Omental fat pad (tissue), 4 donors: Measurements from ENCODE around the gene TRIM42. TPM values are rescaled to one million over a fixed set of nuclear protein-coding genes. Genes with fewer than 3 reads are reported as not detected.

Experiments
- ATAC-seq: fragments of 150-250 bp; one replicate; pipeline ENCODE4 v1.9.1; 2016; ENCODE audit warnings: mild to moderate bottlenecking, moderate library complexity; ENCODE audit not compliant: low FRiP score
- DNase-seq: peaks from one replicate; pipeline ENCODE4 v3.0.0-alpha.2; 2019; ENCODE audit warnings: low spot score
- total RNA-seq, 4 donors: library from RNA; depleted of rRNA; stranded (reverse); fragments of >200 nt; gene quantifications; one replicate each; pipeline ENCODE4 v1.1.0, GENCODE V29; 2016
- TF ChIP-seq, protein P1 (sequence below), 3 donors: fragments of 450-650 bp; IDR thresholded peaks; one replicate each; pipeline ENCODE4 v1.5.1; 2016 to 2017; ENCODE audit warnings: antibody characterized with exemption in 3 of 3, mild to moderate bottlenecking in 3 of 3, moderate library complexity in 2 of 3

The TRIM42 gene
- total RNA-seq, 4 donors from 2014 or later = not detected

DNA sequence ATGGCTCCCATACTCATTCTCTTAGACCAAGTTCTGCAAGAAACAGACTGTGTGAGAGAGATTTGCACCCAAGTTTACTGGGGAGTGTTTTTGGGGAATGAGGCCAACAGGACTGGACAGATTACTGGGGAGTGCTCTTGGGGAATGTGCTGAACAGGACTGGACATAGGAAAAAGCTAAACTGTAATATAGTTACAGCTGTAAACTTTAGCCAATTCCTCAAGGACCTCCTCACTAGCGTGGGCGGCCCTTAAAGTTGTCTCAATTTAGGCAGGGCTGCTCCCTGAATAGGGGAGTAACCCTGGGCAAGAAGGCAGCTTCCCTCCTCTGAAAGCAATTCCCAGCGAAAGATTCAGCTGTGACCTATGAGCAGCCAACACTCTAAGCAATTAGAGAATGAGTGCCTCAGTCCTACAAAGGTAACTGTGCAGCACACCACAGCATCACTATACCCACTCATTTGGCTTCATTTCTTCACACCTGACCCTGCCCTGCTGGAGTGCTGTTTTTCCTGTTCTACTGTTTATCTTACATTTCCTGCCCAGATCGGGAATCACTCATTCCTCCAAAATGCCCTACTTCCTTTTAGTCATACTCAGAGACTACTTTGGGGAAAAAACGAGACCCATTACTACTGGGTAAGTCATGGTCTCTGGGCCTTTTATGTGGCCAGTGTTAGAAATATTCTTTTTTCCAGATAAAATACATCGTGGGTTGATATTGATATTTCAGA is 41.3 kb upstream of the TRIM42 start:
- ATAC-seq (peak; percentile 89), DNase-seq (no peak)
- TF ChIP-seq, protein P1, sequence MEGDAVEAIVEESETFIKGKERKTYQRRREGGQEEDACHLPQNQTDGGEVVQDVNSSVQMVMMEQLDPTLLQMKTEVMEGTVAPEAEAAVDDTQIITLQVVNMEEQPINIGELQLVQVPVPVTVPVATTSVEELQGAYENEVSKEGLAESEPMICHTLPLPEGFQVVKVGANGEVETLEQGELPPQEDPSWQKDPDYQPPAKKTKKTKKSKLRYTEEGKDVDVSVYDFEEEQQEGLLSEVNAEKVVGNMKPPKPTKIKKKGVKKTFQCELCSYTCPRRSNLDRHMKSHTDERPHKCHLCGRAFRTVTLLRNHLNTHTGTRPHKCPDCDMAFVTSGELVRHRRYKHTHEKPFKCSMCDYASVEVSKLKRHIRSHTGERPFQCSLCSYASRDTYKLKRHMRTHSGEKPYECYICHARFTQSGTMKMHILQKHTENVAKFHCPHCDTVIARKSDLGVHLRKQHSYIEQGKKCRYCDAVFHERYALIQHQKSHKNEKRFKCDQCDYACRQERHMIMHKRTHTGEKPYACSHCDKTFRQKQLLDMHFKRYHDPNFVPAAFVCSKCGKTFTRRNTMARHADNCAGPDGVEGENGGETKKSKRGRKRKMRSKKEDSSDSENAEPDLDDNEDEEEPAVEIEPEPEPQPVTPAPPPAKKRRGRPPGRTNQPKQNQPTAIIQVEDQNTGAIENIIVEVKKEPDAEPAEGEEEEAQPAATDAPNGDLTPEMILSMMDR (IDR thresholded peaks at IDR 0.05) = no peak

DNA sequence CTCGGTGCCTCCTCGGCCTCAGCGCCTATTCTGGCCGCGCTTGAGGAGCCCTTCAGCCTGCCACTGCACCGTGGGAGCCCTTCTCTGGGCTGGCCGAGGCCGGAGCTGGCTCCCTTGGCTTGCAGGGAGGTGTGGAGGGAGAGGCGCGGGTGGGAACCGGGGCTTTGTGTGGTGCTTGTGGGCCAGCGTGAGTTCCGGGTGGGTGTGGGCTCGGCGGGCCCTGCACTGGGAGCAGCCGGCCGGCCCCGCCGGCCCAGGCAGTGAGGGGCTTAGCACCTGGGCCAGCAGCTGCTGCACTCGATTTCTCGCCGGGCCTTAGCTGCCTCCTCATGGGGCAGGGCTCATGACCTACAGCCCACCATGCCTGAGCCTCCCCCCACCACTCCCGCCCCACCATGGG is 26.6 kb upstream of the TRIM42 start:
- no peak for ATAC-seq
- DNase-seq = no peak
- TF ChIP-seq, protein P1 (IDR thresholded peaks at IDR 0.05) = no peak

DNA sequence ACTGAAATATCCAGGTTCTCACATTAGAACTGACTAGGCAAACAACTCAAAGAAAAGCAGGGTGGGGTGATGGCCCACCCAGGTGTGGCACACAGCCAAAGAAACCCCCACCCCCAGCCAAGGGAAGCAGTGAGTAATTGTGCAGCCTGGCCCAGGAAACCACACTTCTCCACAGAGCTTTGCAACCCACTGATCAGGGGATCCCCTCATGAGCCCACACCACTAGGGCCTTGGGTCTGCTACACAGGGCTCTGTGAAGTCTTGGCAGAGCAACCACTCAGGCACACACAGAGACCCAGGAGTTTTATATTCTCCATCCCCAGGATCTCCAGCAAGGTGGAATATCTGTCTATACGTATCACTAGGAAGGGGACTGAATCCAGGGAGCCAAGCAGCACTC is 22.2 kb upstream of the TRIM42 start:
- ATAC-seq (no peak), DNase-seq (no peak)
- TF ChIP-seq, protein P1 (IDR thresholded peaks at IDR 0.05) = no peak

DNA sequence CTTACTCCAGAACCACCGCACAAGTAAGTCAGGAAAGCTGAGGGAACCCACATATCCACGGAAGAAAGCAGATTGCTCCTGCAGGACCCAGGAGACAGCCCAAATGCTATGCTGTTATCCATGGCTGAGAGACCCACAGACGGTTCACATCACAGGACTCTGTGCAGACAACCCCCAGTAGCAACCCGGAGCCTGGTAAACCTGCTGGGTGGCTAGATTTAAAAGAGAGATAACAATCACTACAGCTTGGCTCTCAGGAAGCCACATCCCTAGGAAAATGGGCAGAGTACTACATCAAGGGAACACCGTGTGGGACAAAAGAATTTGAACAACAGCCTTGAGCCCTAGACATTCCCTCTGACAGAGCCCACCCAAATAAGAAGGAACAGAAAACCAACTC is 13.8 kb upstream of the TRIM42 start:
- DNase-seq (no peak), ATAC-seq (no peak)
- TF ChIP-seq, protein P1 (IDR thresholded peaks at IDR 0.05) = no peak

DNA sequence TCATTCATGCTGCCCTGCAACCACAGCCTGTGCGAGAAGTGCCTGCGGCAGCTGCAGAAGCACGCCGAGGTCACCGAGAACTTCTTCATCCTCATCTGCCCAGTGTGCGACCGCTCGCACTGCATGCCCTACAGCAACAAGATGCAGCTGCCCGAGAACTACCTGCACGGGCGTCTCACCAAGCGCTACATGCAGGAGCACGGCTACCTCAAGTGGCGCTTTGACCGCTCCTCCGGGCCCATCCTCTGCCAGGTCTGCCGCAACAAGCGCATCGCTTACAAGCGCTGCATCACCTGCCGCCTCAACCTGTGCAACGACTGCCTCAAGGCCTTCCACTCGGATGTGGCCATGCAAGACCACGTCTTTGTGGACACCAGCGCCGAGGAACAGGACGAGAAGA is 4.7 kb downstream of the TRIM42 start:
- TF ChIP-seq, protein P1 (IDR thresholded peaks at IDR 0.05) = no peak
- ATAC-seq = no peak
- DNase-seq = no peak

DNA sequence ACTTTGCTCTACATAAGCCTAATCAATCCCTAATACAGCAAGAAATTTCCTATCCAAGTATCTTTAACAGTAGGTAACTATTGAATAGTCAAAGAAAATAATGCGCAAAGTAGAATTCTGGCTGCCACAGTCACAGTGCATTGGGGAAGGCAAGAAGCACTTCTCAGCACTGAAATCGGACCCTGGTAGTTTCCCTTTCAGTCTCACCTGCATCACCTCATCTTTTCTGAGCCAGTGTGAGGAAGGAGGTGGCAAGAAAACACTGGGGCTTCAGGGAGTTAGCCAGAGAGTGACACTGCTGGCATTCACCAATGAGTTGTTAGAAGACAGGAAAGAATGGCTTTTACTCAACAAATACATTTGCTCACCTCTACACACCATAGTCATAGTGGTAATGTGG is 8.3 kb downstream of the TRIM42 start:
- ATAC-seq (no peak), DNase-seq (no peak)
- TF ChIP-seq, protein P1 (IDR thresholded peaks at IDR 0.05) = no peak

DNA sequence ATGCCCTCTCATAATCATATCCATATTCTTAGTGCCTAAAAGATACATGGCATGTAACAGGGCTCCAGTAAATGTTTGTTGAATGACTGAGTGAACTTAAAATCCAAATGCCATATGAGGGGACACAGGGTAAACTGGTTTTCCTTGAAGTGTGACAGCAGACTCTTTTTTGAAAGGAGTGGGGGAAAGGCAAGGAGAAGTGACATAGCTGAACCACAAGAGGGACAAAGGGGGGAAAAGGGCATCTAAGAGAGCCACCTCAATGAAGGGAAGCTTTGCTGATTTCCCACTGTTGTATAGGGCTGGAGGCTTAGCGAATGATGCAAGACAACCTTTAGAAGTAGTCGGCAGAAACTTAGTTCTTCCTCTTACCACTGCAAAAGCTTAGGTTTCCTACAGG is 9.1 kb downstream of the TRIM42 start:
- ATAC-seq (no peak), DNase-seq (no peak)
- TF ChIP-seq, protein P1 (IDR thresholded peaks at IDR 0.05) = no peak
